ENCODE data around the gene GOLGA8B.
"Not testable (repeated sequence)": the region's sequence is repeated elsewhere in the genome, so short reads cannot be mapped to it uniquely, and the experiment has no call there.

GOLGA8B gene

DNA sequence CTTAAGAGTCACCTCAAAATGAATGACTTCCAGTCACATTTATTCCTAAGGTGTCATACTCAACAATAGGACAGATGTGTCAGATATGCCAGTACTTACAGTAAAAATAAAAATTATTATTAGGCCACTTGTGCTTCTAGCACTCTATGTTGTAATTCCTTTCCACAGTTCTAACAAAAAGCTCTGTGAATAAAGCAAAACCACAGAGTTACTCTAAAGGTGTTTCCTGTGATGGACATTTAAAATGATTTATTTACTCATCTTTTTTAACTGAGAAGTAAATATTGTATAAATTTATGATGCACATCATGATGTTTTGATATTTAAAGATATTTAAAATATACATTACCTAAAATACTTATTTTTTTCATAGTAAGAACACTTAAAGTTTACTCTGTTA is 13.9 kb upstream of the GOLGA8B start:
- no peak for DNase-seq

DNA sequence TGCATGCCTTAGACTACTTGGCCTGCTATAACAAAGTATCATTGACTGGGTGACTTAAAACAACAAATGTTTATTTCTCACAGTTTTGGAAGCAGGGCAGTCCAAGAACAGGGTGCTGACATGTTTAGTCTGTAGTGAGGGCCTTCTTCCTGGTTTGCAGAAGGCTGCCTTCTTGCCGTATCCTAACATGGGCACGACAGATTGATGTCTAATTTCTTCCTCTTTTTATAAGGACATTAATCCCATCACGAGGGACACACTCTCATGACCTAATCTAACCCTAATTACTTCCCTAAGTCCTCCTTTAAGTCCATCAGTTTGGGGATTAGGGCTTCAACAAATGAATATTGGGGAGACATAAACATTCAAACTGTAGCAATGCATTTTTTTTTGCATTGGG is 10.9 kb upstream of the GOLGA8B start:
- no peak for DNase-seq

DNA sequence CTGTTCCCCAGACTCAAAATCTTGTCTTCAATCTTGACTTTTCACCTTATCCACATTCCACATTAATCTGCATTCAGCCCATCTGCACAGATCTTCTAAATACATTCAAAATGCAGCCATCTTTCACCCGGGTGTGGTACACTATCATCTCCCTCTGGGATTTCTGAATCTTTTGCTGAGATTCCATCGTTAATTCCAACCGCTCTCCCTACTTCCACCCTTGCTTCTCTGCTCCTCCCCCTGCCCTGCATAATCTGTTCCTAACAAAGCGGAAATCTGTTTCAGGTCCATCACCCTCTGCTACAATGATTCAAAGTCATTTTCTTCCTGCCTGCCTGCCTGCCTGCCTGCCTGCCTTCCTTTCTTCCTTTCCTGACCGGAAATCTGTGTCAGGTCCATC is 7.9 kb upstream of the GOLGA8B start:
- DNase-seq = no peak

DNA sequence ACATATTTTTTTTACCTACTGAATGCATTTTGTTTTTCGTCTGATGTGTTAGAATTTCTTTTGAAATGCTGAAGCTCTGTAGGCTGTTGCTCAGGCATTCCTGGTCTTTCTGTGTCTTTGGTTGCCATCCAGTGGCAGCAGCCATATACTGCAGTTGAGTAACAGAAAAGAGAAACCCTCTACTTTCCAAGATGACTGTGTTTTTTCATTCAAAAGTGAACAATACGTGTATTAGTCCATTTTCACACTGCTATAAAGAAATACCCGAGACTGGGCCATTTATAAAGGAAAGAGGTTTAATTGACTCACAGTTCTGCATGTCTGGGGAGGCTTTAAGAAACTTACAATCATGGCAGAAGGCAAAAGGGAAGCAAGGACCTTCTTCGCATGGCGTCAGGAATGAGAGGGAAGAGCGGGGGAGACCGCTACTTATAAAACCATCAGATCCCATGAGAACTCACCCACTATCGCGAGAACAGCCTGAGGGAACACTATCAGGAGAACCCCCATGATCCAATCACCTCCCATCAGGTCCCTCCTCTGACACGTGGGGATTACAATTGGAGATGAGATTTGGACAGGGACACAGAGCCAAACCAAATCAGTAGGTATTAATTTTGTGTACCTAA is 4.7 kb upstream of the GOLGA8B start:
- DNase-seq = no peak

DNA sequence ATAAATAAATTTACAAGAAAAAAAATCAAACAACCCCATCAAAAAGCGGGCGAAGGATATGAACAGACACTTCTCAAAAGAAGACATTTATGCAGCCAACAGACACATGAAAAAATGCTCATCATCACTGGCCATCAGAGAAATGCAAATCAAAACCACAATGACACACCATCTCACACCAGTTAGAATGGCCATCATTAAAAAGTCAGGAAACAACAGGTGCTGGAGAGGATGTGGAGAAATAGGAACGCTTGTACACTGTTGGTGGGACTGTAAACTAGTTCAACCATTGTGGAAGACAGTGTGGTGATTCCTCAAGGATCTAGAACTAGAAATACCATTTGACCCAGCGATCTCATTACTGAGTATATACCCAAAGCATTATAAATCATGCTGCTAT is 2.5 kb upstream of the GOLGA8B start:
- DNase-seq = not testable (repeated sequence)

DNA sequence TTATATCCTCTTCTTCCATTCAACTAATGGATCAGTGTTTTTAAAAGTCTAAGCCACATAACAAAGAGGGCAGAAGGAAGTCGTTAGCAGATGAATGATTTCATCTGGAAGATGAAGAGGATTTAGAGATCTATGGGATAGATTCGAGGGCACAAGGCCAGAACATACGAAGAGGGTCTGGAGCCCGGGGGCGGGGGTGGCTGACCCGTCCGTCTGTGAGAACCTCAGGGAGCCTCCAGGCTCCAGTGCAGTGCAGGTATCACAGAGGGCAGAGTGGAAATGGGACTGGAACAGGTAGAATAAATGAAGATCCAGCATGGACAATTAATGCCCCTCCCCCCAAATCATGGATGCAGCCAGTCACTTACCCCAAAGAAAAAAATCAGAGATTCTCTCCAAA is 1.5 kb upstream of the GOLGA8B start:
- DNase-seq = no peak

DNA sequence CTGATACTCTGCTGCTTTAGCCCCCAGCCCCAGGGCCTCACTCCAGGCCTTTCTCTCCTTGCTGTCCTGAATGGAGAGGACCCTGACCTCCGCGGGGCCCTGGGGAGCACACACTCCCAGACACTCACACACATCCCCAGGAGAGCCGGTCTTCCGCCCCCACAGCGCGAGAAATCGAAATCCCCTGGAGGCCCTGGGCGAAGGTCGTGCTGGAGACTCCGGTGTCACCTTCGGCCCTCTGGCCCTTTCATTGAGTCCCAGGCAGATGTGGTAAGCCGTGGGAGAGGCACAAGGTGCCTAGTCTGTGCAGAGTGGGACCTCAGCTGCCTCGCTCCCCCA is 848 bp upstream of the GOLGA8B start:
- DNase-seq = no peak

DNA sequence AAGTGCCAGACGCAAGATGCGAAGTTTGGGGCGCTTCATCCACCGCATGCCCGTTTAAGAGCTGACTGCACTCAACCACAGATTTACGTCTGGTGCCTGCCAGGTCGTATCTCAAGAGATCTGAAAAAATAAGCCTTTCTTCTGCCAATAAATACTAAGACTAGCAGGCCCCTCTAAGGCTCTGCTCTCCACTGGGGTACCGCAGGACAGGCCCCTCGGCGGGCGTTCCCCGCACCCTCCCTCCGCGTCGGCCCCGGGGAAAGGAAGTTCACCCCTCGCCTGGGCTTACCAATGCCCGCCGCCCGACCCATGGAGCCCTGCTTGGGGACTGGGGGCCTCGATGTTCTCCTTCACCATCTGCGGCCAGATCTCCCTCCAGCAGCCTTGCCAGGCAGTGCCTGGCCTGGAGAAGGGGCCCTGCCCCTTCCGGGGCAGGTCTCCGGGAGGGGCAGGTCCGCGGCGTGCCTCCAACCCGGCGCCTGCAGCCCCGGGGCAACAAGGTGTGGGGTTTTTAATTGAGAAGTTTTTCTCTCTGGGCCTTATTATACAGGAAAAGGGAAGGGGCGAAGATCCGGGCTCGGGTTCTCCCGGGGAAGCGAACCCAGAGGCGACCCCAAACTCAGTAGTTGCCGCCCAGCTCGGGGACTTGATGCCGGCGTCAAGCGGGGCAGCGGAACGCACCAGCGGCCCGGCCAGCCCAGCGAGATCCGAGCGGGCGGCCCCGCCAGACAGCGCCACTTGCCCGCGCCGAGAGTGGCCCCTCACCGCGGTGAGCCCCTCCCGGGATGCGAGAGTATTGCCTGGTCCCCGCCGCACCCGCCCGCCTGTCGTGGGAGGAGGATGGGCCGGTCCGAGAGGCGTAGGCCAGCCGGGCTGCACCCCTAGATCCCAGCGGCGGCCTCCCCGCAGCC is 735 bp downstream of the GOLGA8B start:
- DNase-seq = no peak

DNA sequence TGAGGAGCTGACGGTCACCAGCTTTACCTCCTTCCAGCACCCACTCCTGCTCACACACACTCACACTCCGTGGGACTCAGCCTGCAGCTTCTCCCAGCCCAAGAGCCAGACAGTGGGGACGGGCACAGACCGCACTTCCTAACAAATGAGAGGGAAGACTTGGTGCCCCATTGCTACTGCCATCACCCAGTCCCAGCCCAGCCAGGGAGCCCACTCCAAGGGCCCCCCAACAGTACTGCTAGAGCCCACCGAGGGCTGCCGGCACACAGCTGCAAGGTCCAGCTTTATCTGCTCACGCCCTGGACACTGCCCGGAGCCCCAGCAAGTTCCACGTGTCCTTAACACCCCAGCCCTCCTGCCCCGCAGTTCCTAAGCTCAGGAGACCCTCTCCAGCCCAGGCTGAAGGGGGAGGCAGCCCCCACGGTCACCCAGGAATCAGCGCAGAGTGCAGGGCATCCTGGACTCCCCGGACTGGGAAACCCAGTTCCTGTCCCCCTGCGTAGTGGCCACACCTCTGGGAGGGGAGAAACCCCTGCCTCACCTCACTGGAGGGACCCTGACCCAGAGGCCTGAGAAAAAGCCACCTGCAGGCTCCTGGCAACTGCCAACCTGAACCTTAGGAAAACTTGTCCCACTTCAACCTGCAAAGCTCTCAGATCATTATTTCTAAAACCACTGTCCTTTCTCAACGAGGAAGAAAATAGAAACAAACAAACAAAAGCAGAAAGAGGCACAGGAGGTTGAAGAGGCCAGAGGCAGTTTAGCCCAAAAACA is 1.6 kb downstream of the GOLGA8B start:
- not testable (repeated sequence) for DNase-seq

DNA sequence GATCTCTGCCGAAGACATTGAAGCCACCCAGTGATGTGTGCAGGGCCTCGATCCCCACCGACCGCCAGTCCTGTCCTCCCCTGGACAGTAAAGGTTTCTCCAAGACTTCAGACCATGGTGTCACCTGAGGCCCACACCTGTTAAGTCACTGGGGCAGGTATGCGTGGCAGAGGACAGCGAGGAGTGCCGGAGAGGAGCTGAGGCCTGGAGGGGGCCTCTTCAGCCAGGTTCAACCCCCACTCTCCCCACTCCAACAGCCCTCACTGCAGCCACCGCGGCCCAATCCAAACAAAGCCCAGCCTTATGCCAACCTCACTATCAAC is 2.4 kb downstream of the GOLGA8B start:
- DNase-seq = no peak

DNA sequence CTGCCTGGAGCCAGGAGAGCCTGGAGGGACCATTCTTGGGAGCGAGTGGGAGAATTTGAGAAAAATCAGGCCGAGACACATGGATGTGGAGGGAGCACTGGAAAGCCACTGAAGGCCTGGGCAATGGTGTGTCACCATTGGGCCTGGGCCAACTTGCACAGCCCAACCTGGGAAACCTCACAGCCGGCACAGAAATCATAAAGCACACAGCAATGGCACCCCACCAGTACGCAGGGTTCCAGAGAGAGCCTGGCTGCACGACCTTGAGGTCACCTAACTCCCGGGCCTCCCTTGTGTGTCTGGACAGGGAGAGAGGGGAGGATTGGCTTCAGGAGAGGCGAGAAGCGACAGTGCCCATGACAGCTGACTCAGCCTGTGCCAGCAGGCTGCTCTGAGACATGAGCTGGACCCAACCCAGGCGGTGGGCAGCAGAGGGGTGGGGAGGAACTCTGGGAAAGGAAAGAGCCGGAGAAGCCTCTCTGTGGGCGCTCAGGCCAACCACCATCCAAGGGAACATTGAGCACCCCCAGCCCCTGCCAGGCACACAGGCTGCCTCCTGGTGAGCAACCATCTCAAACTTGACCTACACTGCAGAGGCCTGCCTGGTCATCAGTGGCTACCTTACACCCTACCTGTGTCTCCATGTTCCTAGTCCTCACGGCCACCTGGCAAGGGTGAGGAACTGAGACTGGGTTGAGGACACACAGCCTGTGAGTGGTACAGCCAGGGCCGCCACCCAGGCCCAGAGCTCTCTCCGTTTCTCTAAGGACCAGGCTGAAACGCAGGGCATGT is 3.0 kb downstream of the GOLGA8B start:
- not testable (repeated sequence) for DNase-seq

DNA sequence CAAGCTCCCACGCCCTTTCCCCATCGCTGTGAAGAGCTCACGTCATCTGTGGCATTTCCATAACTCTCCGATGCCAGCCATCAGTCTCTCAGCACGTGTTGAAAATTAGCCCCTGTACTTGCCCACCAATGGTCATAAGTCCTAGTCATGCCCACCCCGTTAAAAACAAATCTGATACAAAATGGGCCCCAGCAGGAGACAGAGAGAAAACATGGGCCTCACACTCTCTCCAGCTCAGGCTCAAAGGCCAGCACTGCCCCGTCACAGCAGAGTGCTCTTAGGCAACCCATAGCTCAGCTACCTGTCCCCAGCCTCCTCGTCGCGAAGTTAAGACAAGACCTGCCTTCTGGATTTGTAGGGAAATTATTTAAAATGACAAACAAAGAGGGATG is 5.2 kb downstream of the GOLGA8B start:
- no peak for DNase-seq

DNA sequence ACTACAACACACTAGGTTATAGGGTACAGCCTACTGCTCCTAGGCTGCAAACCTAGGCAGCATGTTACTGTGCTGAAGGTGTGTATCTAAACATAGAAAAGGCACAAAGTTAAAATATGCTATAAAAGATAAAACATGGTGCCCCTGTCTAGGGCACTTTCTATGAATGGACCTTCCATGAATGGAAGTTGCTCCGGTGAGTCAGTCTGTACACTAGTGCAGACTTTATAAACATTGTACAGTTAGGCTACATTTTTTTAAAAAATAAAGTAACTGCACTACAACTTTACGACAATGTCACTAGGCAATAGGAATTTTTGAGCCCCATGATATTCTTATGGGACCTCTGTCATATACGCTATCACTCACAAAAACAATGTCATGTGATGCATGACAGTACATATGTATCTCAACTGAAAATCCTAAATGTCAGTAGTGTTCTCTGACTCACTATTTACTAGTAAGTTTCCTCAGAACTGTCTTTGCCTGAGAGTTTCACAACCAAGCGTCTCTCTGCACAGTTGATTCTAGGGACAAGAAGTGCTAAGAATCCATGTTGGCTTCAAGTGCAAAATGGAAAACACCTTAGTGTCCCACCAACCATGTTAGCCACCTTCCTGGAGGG is 5.7 kb downstream of the GOLGA8B start:
- not testable (repeated sequence) for DNase-seq

DNA sequence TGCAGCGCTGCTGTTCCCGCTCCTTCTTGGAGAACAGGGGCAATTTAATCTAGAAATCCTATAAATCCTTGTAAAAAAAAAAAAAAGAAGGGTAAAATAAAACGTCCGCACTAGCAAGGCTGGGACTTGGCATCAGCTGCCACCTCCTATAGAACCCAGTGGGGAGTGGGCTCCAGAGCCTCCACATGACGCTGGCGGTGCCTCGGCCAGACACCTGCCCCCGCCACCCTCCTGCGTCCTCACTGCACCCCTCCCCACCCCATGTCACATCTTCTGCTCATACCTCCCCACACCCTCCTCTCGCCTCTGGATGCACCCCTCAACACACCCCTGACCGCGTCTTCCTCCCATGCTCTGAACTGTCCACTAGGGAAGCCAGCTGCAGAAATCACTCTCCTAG is 8.4 kb downstream of the GOLGA8B start:
- not testable (repeated sequence) for DNase-seq

DNA sequence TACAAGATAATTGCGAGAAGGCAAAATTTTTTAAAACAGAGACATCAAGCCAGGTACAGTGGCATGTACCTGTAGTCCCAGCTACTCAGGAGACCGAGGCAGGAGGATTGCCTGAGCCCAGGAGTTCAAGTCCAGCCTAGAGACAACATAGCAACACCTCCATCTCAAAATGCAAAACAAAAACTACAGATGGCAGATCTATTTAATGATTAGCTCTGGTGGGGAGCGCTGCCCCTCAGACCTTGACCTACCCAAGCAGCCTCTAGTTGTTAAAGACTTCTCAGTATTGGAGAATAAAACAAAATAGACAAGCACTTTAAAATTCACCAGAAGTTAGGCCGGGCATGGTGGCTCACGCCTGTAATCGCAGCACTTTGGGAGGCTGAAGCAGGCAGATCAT is 10.5 kb downstream of the GOLGA8B start:
- DNase-seq = not testable (repeated sequence)

DNA sequence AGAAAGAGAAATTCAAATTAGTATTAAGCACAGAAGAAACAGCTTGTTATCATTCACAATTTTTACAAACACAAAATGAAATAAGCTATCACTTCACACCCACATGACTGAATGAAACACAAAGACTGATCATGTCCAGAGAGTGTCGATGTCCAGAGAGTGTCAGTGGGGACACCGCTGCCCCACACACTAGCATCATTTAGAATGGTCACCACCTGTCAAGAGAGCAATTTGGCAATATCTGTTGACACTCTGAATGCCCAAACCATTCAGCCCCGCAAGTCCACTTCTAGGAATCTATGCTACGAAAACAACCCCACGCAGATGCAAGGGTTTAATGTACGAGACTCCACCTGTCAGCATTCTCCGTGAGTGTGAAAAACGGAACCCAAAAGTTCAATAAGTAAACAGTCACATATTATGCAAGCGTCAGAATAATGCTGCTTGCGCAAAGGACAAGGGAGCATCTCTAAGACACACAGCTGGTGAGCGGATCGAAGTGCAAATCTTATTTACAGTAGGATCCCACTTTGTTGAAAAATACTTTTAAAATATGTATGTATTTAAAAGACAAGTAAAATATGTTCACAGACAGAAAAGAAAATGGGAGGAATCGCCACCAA is 11.3 kb downstream of the GOLGA8B start:
- not testable (repeated sequence) for DNase-seq

DNA sequence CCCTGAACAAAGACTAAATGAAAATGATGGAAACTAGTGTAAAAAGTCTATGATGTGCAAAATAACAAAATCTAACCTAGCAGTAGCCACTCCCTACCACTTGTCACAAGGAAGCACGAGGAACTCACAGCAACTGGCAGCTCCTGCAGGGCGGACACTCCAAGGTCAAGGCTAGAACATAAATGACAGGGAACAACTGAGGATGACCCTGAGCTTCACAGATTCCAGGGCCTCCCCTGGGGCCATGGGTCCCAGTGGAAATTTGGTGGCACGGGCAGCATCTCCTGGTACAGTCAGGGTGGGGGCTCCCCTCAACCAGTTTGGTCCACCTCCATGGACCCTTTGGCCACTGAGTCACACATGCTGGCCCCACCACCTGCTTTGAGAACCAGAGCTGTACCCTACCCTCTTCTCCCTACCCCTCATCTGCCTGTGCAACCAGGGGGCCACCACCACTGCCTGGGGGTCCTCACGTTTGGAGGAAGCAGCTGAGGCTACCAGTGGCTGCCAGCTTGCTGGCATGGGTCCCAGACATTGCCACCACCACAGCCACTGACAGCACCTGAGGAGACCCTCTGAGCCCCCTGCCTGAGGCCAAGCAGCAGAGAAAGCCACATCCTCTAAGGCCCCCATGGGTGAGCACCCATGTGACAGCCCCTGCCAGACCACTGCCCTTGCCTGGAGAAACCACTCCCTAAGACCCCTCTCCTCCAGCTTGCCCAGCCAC is 13.6 kb downstream of the GOLGA8B start:
- DNase-seq = not testable (repeated sequence)

DNA sequence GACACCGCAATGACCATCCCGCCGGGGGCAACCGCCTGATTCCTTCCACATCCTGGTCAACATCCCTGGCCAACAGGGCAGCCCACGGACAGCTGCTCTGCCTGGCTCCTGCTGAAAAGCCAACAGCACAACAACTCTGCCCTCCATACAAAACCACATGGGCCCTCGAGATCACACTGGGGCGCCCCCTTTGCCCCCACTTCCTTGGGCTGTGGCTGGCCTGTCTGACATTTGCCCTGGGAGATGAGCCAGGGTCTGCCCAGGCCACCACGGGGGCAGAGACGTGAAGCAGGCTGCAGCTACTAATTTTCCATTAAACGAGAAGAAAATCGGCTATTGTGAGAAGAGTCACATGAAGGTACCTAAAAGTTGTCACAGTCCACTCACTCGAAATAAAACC is 16.3 kb downstream of the GOLGA8B start:
- DNase-seq = not testable (repeated sequence)

DNA sequence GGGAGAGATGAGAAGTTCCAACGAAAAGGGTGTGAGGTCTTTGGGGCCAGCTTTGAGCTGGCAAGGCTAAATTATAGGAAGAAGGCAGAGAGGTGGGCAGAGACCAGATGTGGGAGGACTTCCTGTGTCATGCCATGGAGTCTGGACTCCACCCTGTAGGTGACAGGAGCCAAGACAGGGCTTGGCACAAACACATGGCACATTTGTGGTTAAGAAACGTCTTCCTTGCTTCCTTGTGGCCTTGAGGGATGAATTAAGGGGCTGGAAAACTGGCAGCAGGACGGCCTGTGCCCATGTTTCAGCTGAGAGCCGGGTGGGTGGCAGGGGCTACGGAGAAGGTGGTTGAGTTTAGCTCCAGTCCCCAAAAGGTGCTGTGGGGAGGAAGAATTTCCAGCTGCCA is 18.7 kb downstream of the GOLGA8B start:
- not testable (repeated sequence) for DNase-seq

DNA sequence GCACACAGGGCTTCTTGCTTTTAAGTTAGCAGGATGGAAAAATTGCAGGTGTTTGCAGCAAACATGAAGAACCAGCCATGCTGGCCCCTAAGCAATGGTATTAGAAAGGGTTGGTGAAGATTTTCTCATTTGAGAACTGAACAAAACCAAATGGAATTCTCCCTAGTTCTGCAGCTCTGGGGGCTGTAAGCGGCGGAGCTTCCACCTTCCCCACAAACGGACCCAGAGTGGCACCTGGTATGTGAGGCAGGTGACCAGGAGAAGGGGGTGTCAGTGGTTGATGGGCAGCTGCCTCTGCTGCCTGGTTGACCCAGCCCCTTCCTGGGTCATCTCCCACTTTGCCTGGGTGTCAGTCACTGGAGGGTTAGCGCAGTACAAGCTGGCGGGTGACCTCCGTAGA is 22.6 kb downstream of the GOLGA8B start:
- DNase-seq = not testable (repeated sequence)

DNA sequence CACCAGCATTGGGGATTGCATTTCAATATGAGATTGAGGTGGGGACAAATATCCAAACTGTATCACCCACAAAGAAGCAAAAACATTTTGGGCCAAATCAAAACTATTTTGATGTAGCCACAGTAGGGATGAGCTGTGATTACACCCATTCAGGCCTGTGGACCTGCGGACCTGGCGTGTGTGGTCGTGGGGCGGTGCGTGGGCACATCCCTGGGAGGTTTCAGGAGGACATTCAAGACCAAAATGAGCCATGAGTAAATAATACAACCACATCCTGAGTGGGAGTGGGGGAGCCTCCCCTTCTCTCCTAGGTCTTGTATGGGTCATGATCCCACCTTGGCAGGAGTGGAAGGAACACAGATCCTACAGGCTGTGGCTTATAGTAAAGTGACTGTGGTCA is 23.7 kb downstream of the GOLGA8B start:
- not testable (repeated sequence) for DNase-seq
